Left lung (tissue), 10 donors: ENCODE measurements around the gene CFAP43. TPM values are rescaled to one million over a fixed set of nuclear protein-coding genes. Genes with fewer than 3 reads are reported as not detected.
A peak's percentile ranks its signal among the peaks of the same experiment; 100 is the strongest.

Source experiments
- ATAC-seq: fragments of 200-7000 bp; cut with Tn5 transposase; one replicate; pipeline ENCODE4 v1.9.1; 2020; ENCODE audit warnings: moderate library complexity
- DNase-seq, 4 donors: peaks; one replicate each; pipeline ENCODE4 v3.0.0-alpha.2; 2013 to 2020
- H3K27ac ChIP-seq, 2 donors: fragments of 200-600 bp; sonication (generic) in 1 of 2; one replicate each; pipeline versions ENCODE4 v1.5.0 to v1.8.0; 2020 to 2021
- H3K27me3 ChIP-seq, 2 donors: fragments of 200-600 bp; sonication (generic) in 1 of 2; one replicate each; pipeline versions ENCODE4 v1.5.0 to v1.8.0; 2020 to 2021
- H3K36me3 ChIP-seq, 2 donors: fragments of 200-600 bp; sonication (generic) in 1 of 2; one replicate each; pipeline versions ENCODE4 v1.5.0 to v1.8.0; 2020 to 2021
- H3K4me1 ChIP-seq, 2 donors: fragments of 200-600 bp; one replicate each; pipeline ENCODE4 v1.8.0; 2021
- H3K4me3 ChIP-seq, 2 donors: fragments of 200-600 bp; sonication (generic) in 1 of 2; one replicate each; pipeline versions ENCODE4 v1.5.0 to v1.8.0; 2020 to 2021; ENCODE audit warnings: mild to moderate bottlenecking in 1 of 2
- H3K9me3 ChIP-seq, 2 donors: fragments of 200-600 bp; sonication (generic) in 1 of 2; one replicate each; pipeline versions ENCODE4 v1.5.0 to v1.8.0; 2020 to 2021
- intact Hi-C, 2 donors: fragments of 100-400 bp; cut with DNase I; formaldehyde crosslinking; loops; one replicate each; pipeline versions ENCODE4 v1.11.2 to v1.14.2; 2022
- polyA plus RNA-seq, 6 donors: library from polyadenylated mRNA; unstranded; fragments of 120-200 nt; gene quantifications; one replicate each; pipeline ENCODE4 v1.2.1, GENCODE V29; 2013; ENCODE audit not compliant: insufficient read length in 6 of 6
- total RNA-seq, 2 donors: library from RNA; stranded (reverse); fragmentation: NEBNext Ultra II Directional; extraction: Animal tissue kit (Norgen Biotek cat#: 25700); gene quantifications; one replicate each; pipeline ENCODE4 v1.2.1, GENCODE V29; 2021
- TF ChIP-seq, protein P1 (sequence below), 2 donors: fragments of 200-600 bp; sonication (generic) in 1 of 2; IDR thresholded peaks; one replicate each; pipeline versions ENCODE4 v1.5.0 to v1.8.0; 2021; ENCODE audit warnings: antibody characterized with exemption in 2 of 2
- donor health status: DM: no; HTN: yes; CAD: no.
- donor health status: DM: no; HTN: no; CAD: no.

CFAP43 gene
- total and polyA plus RNA-seq, 8 donors: 0.70 to 24.5 (median 11.9) TPM

GRCh38 chr10:104256335-104256961, 24.3 kb upstream of the CFAP43 start:
- Histone ChIP-seq H3K4me1 (peaks cover 20 to 69% of the 10 kb centered on the region in 2 donors), H3K27ac (peak overlapping the region; percentile 97 to 99), H3K9me3 (no peaks in the 10 kb centered on the region), H3K4me3 (peak overlapping the region in 1 of 2 donors; percentile 86), H3K27me3 (no peaks in the 10 kb centered on the region), H3K36me3 (peaks cover 0 to 40% of the 10 kb centered on the region in 2 donors)
- no peak for DNase-seq
- ATAC-seq: no peak
- TF ChIP-seq, protein P1, sequence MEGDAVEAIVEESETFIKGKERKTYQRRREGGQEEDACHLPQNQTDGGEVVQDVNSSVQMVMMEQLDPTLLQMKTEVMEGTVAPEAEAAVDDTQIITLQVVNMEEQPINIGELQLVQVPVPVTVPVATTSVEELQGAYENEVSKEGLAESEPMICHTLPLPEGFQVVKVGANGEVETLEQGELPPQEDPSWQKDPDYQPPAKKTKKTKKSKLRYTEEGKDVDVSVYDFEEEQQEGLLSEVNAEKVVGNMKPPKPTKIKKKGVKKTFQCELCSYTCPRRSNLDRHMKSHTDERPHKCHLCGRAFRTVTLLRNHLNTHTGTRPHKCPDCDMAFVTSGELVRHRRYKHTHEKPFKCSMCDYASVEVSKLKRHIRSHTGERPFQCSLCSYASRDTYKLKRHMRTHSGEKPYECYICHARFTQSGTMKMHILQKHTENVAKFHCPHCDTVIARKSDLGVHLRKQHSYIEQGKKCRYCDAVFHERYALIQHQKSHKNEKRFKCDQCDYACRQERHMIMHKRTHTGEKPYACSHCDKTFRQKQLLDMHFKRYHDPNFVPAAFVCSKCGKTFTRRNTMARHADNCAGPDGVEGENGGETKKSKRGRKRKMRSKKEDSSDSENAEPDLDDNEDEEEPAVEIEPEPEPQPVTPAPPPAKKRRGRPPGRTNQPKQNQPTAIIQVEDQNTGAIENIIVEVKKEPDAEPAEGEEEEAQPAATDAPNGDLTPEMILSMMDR (IDR thresholded peaks at IDR 0.05): no peak
- intact Hi-C loops: no loop called here

DNA sequence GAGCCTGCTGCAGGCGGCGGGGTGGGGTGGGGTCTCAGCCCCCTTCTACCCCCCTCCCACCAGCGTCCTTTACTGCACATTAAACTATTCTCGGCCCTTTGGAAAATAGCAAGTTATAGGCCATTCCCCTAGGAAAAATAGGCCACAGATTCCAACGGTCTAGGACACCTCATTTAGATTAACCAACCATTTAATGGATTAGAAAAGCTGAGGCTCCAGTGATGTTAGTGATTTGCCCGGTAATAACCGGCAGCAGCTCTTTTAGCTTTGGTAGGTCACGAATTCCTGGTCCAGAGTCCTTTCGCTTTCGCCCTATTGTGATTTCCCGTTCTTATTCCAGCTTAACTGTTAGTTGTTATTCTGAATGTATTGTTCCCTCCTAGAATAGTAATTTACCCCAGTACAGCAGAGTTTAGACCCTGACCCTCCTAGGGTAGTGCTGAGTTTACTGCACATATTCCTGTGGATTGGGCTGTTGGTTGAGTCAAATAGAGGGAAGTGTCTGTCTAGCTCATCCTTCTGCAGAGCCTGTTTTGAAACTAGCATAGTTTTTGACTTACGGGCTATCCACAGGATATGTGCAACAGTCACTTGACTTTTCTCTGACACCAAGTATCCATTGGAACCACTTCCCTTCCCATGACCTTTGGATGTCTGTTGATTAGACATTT, 23.3 kb upstream of the CFAP43 start:
- Histone ChIP-seq H3K36me3 (peaks cover 0 to 32% of the 10 kb centered on the region in 2 donors), H3K27me3 (no peaks in the 10 kb centered on the region), H3K4me3 (peak overlapping the region; percentile 86 to 95), H3K4me1 (peaks cover 20 to 59% of the 10 kb centered on the region in 2 donors), H3K9me3 (no peaks in the 10 kb centered on the region), H3K27ac (peak overlapping the region; percentile 97 to 99)
- ATAC-seq (peak; percentile 68), DNase-seq (peak in 2 of 4 donors; percentile 33 to 40)
- intact Hi-C loops: no loop called here
- TF ChIP-seq, protein P1 (IDR thresholded peaks at IDR 0.05): no peak

DNA sequence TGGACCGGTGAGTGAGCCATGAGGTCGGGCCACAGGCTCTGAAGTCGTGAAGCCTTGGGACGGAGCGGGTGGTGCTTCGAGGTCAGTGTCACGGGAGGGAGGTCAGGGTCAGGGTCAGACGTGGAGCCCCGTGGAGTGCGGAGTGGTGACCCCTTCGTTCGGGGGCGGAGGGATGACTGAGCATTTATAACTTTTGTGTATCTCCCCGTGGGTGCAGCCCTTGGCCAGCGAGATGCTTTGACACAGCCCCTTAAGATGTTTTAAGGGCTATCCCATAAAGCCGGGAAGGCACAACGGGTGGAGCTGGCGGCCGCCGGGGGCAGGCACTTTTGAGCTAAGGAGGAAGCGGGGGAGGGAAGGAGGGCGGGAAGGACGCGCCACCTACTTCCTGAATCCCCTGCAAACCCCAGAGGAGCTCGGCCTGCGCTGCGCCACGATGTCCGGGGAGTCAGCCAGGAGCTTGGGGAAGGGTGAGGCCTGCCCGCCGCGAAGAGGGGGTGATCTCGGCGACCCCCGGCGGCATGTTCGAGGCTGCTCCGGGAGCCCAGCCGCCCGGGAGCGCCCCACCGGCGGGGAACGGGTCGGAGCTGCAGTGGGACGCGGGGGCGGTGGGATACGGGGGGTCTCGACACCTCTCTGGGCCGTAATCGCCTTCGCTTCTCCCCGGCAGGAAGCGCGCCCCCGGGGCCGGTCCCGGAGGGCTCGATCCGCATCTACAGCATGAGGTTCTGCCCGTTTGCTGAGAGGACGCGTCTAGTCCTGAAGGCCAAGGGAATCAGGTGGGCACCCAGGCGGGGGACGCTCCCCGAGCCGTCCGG, 22.5 kb upstream of the CFAP43 start, which contains the start of gene GSTO1:
GSTO1 (plus strand) TSS at position 400 of the 818 bp plus-strand sequence; CDS start at position 437, 37 bp downstream.
- H3K4me1 ChIP-seq: peaks cover 20 to 51% of the 10 kb centered on the region in 2 donors
- DNase-seq (peak; percentile 65 to 96 (median 84)), ATAC-seq (peak; percentile 90)
- intact Hi-C loops: no loop called here
- no peaks in the 10 kb centered on the region for H3K9me3 ChIP-seq
- peak within 1 kb of the TSS; percentile 97 to 99 for H3K27ac ChIP-seq
- no peaks in the 10 kb centered on the region for H3K27me3 ChIP-seq
- TF ChIP-seq, protein P1 (IDR thresholded peaks at IDR 0.05): no peak
- peak within 1 kb of the TSS; percentile 86 to 95 for H3K4me3 ChIP-seq
- H3K36me3 ChIP-seq: peaks cover 0 to 25% of the 10 kb centered on the region in 2 donors

DNA sequence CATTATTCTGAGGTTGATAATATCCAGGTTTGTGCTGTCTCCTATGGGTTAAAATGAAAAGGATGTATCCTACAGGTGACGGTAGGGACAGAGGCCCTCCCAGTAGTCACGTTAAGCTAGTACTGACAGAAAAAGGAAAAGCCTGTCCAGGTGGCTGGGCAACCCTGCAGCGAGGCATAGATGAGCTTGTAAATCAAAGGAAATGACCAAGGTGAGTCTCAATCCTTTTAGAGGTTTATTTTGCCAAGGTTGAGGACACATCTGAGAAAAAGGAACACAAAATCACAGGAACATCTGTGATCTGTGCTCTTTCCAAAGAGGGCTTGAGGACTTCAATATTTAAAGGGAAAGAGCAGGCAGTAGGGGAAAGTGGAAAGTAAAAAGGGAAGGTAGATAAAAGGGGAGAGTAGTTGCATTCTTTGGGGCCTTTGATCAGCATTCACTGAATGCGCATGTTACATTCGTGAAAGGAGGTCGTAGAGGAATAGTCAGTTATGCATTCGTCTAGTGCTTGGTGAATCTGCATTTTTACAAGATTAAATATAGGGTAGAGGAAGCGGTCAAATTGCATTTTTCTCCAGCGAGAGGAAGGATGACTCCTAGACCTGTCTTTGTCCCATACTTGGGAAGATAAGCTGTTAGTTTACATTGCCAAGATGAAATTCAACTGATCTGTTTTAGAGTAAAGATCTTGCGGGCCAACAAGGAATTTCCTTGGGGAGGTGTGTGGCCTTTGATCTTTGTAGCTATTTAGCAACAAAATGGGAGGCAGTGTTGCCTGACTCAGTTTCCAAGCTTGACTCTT, 21.6 kb upstream of the CFAP43 start:
- peaks cover 20 to 42% of the 10 kb centered on the region in 2 donors for H3K4me1 ChIP-seq
- no peak for ATAC-seq
- H3K4me3 ChIP-seq: peak overlapping the region; percentile 86 to 95
- peaks cover 0 to 18% of the 10 kb centered on the region in 2 donors for H3K36me3 ChIP-seq
- H3K27me3 ChIP-seq: no peaks in the 10 kb centered on the region
- H3K27ac ChIP-seq: peak overlapping the region; percentile 97 to 99
- no peaks in the 10 kb centered on the region for H3K9me3 ChIP-seq
- TF ChIP-seq, protein P1 (IDR thresholded peaks at IDR 0.05): no peak
- intact Hi-C loops: no loop called here
- no peak for DNase-seq
